Measurements from ENCODE around the gene TFDP3.

TFDP3 gene

DNA sequence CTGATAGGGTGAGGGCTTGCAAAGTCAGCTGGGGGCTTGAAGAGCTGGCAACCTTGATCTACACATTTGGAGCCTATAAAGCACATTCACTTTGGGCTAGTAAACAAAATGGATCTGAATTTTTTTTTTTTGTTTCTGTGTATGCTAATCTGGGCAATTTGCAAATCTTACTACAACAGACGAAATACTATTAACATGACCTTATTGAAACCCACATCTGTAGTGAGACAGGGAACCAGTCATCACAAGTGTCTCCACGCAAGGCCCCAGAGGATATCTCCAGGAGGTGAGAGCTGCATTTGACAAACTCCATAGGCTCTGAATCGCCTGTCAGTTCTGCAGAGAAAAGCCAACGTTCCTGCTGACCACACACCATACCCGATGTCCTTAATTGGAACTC is 33.0 kb upstream of the TFDP3 start:
- Histone ChIP-seq H3K4me3 (replicated peaks; ENCODE audit: low read depth, low read length) (no peak overlapping the region), H3K36me3 (ENCODE audit: control insufficient read depth, insufficient read depth, low read length) (no peaks in the 10 kb centered on the region), H3K27me3 (replicated peaks; ENCODE audit: control insufficient read depth, insufficient read depth, low read length) (no peaks in the 10 kb centered on the region)
- DNase-seq (ENCODE audit: extremely low read depth, insufficient read length), result no peak
- TF ChIP-seq, protein P1, sequence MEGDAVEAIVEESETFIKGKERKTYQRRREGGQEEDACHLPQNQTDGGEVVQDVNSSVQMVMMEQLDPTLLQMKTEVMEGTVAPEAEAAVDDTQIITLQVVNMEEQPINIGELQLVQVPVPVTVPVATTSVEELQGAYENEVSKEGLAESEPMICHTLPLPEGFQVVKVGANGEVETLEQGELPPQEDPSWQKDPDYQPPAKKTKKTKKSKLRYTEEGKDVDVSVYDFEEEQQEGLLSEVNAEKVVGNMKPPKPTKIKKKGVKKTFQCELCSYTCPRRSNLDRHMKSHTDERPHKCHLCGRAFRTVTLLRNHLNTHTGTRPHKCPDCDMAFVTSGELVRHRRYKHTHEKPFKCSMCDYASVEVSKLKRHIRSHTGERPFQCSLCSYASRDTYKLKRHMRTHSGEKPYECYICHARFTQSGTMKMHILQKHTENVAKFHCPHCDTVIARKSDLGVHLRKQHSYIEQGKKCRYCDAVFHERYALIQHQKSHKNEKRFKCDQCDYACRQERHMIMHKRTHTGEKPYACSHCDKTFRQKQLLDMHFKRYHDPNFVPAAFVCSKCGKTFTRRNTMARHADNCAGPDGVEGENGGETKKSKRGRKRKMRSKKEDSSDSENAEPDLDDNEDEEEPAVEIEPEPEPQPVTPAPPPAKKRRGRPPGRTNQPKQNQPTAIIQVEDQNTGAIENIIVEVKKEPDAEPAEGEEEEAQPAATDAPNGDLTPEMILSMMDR (IDR thresholded peaks at IDR 0.05; ENCODE audit: insufficient read depth, low read length, poor library complexity, severe bottlenecking), result no peak

DNA sequence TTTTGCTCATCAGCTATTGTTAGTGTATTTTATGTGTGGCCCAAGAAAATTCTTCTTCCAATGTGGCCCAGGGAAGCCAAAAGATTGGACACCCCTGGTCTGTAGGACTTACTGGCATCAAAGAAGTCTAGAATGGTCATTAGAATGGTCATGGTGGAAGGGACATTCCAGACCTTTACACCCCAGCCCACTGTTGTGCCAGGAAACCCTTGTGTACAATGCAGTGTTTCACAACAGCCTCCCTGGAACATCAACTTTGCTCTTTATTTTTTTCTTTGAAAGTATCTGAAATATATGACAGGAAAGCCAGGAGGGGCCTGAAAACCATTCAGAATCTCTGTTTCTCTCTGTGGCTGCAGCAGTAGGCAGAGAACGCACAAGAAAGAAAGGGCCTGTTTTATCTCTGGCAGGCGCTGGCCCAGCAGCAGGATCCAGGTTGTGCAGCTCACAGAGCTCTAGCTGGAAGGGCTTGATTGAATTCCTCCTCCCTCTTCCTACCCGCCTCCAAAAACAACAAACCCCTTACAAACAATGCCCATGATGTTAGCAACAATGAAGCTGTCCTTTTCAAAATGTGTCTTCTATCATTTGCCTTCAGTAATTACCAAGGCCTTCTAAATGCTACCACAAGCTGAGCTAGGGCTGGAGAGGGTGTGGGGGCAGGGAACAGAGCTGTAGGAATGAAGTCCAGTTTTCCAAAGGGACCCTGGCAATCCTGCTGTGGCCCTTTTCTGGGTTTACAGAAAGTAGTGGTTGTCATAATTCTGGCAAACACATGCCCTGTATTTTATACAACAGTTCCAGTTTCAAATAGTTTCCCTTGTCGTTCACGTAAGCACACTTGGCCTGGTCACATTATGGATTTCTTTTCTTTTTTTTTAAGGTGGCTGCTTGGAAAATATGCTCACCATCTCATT is 32.3 kb upstream of the TFDP3 start:
- H3K4me3 ChIP-seq (replicated peaks; ENCODE audit: low read depth, low read length), result no peak overlapping the region
- no peaks in the 10 kb centered on the region; the same call in 1 of the 2 replicates for H3K36me3 ChIP-seq (ENCODE audit: control insufficient read depth, insufficient read depth, low read length)
- H3K27me3 ChIP-seq (replicated peaks; ENCODE audit: control insufficient read depth, insufficient read depth, low read length), result no peaks in the 10 kb centered on the region
- TF ChIP-seq, protein P1 (IDR thresholded peaks at IDR 0.05; ENCODE audit: insufficient read depth, low read length, poor library complexity, severe bottlenecking), result no peak
- DNase-seq (ENCODE audit: extremely low read depth, insufficient read length), result no peak

DNA sequence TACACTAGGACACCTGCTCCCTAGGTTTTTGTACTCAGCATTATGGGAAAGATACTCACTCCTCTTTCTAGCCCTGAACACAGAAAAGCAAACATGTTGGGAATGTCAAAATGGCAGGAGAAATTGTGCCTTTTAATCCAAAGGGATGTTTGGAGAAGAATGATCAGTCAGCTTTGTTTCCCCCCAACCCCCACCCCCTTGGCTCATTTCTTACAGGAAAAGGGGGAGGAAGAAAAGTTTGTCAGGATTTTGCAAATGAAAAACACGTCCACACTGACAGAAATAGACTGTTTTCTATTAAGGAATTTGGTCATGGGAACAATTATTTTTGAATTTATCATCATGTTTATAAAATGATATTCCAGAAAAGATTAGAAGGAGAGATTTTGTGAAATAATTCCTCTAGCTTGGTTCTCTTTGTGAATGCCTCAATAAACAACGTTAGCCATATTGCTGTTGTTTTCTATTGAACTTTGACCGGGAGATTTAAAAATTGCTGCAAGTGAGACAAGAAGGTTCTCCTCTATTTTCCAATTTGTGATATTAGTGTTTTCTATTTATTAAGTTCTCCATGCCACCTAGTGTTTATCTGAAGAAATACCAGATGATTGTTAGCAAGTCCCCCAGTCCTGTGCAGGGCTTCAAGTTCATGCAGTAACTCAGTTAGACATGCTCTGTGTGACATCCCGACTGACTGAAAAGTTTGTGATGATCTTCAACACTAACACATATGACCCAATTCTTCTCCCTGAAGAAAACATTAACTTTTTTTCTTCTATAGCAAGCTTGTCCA is 31.3 kb upstream of the TFDP3 start:
- TF ChIP-seq, protein P1 (IDR thresholded peaks at IDR 0.05; ENCODE audit: insufficient read depth, low read length, poor library complexity, severe bottlenecking), result no peak
- Histone ChIP-seq H3K27me3 (replicated peaks; ENCODE audit: control insufficient read depth, insufficient read depth, low read length) (no peaks in the 10 kb centered on the region), H3K36me3 (ENCODE audit: control insufficient read depth, insufficient read depth, low read length) (no peaks in the 10 kb centered on the region; the same call in 1 of the 2 replicates), H3K4me3 (replicated peaks; ENCODE audit: low read depth, low read length) (no peak overlapping the region)
- DNase-seq (ENCODE audit: extremely low read depth, insufficient read length), result no peak

DNA sequence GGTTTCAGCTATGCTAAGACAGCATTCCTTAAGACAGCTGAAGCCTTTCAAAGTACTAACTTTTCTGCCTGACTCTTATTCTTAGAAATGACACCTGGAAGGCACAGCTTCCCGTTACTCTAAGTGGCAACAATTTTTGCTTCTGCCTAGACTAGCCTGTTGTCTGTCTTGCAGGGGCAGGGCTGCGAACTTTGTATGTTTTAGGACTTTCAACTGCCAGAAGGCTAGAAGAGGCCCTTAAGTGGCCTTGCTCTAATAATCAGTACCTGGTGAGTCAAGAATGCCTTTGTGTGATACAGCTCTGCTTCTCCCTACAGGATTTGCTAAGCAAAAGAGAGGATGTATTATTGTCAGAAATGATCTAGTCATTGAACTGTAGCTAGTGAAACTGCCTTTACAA is 30.0 kb upstream of the TFDP3 start:
- Histone ChIP-seq H3K4me3 (replicated peaks; ENCODE audit: low read depth, low read length) (no peak overlapping the region), H3K27me3 (replicated peaks; ENCODE audit: control insufficient read depth, insufficient read depth, low read length) (no peaks in the 10 kb centered on the region), H3K36me3 (ENCODE audit: control insufficient read depth, insufficient read depth, low read length) (no peaks in the 10 kb centered on the region; the same call in 1 of the 2 replicates)
- TF ChIP-seq, protein P1 (IDR thresholded peaks at IDR 0.05; ENCODE audit: insufficient read depth, low read length, poor library complexity, severe bottlenecking), result no peak
- no peak for DNase-seq (ENCODE audit: extremely low read depth, insufficient read length)

DNA sequence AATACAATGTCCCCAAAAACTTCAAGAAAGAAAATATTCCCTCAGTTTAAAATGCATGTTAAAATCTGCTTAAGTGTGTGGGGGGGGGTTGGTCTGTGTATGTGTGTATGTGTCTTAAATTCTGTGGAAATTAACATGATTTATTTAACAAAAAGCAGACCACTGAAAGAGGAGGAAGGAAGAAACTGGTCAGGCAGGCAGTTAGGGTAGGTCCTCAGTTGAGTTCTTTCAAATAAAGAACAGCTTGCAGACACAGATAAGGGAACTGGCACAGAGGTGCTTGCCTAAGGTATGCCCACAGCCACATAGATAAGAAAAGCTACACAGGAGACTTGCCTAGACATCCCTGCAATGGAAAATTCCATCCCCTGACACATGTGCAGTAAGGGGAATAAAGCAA is 28.8 kb upstream of the TFDP3 start:
- DNase-seq (ENCODE audit: extremely low read depth, insufficient read length), result no peak
- Histone ChIP-seq H3K4me3 (replicated peaks; ENCODE audit: low read depth, low read length) (no peak overlapping the region), H3K36me3 (ENCODE audit: control insufficient read depth, insufficient read depth, low read length) (no peaks in the 10 kb centered on the region; the same call in 1 of the 2 replicates), H3K27me3 (replicated peaks; ENCODE audit: control insufficient read depth, insufficient read depth, low read length) (no peaks in the 10 kb centered on the region)
- TF ChIP-seq, protein P1 (IDR thresholded peaks at IDR 0.05; ENCODE audit: insufficient read depth, low read length, poor library complexity, severe bottlenecking), result no peak
